GM21381 (cell line): ENCODE measurements around the gene SFI1.
A peak's percentile ranks its signal among the peaks of the same experiment; 100 is the strongest.
"Not testable (repeated sequence)": the region's sequence is repeated elsewhere in the genome, so short reads cannot be mapped to it uniquely, and the experiment has no call there.

Experiments used
- ATAC-seq: cut with Tn5 transposase; IDR thresholded peaks from one replicate; pipeline ENCODE4 v1.9.1; 2021; ENCODE audit warnings: mild to moderate bottlenecking, moderate library complexity; ENCODE audit not compliant: unreplicated experiment

Gene SFI1, protein sequence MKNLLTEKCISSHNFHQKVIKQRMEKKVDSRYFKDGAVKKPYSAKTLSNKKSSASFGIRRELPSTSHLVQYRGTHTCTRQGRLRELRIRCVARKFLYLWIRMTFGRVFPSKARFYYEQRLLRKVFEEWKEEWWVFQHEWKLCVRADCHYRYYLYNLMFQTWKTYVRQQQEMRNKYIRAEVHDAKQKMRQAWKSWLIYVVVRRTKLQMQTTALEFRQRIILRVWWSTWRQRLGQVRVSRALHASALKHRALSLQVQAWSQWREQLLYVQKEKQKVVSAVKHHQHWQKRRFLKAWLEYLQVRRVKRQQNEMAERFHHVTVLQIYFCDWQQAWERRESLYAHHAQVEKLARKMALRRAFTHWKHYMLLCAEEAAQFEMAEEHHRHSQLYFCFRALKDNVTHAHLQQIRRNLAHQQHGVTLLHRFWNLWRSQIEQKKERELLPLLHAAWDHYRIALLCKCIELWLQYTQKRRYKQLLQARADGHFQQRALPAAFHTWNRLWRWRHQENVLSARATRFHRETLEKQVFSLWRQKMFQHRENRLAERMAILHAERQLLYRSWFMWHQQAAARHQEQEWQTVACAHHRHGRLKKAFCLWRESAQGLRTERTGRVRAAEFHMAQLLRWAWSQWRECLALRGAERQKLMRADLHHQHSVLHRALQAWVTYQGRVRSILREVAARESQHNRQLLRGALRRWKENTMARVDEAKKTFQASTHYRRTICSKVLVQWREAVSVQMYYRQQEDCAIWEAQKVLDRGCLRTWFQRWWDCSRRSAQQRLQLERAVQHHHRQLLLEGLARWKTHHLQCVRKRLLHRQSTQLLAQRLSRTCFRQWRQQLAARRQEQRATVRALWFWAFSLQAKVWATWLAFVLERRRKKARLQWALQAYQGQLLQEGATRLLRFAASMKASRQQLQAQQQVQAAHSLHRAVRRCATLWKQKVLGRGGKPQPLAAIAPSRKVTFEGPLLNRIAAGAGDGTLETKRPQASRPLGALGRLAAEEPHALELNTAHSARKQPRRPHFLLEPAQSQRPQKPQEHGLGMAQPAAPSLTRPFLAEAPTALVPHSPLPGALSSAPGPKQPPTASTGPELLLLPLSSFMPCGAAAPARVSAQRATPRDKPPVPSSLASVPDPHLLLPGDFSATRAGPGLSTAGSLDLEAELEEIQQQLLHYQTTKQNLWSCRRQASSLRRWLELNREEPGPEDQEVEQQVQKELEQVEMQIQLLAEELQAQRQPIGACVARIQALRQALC

GRCh38 chr22:31496007-31496734 lies at the start of gene SFI1:
Gene SFI1 (plus strand): TSS chr22:31496536. CDS start chr22:31508285, 11,749 bp downstream.
- ATAC-seq, result peak; percentile 76

DNA sequence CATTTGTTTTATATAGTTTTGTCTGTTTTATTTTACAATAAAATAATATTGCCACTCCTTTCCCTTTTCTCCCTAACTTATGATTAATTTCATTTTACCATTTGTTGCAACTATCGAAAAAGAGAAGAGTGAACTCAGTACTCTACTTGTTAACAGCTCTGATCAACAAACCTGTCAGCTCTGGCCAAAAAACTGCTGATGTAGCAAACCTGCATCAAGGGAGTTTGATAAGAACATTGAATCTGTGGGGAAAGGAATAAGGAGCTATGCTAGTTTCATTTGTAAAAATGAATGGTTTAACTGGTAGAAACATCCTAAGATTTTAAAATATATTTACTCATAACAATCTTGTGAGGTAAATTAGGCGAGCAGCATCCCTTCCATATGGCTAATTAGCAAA lies 49.6 kb upstream of the SFI1 start:
- no peak for ATAC-seq

DNA sequence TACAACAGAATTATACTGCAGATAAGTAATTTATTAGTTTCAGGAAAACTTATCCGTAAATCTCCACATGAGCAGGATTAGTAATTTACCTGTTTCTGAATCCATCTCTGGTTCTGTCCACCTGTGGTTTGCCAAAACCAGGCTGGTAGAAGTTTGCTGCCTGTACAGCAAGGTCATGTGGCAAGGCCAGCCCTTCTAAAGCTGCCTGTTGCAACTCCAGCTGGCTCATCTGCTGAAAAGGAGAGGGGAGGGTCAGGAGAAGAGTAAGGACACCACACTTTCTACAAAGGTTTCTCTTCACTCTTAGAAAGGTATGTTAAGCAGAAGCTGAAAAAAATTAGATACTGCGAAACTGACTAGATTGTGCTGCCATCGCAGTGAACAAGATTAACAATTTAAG lies 49.0 kb upstream of the SFI1 start:
- ATAC-seq, result no peak

- no peak for ATAC-seq
Observed at GRCh38 chr22:31448382-31448781, 48.0 kb upstream of the SFI1 start.

DNA sequence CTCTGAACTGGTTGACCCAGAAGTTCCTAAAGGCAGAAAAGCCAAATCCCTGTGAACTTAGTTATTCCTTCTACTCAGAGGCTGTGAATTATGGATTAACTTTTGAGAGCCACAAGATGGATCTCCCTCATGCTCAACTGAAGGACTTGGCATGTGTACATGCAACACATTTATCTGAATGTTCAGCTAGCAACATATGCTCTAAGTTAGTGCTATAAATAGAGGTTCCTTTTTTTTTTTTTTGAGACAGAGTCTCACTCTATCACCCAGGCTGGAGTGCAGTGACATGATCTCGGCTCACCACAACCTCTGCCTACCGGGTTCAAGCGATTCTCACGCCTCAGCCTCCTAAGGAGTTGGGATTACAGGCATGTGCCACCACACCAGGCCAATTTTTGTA lies 46.8 kb upstream of the SFI1 start:
- no peak for ATAC-seq

GRCh38 chr22:31451709-31452571 lies 44.4 kb upstream of the SFI1 start:
- ATAC-seq, result no peak

DNA sequence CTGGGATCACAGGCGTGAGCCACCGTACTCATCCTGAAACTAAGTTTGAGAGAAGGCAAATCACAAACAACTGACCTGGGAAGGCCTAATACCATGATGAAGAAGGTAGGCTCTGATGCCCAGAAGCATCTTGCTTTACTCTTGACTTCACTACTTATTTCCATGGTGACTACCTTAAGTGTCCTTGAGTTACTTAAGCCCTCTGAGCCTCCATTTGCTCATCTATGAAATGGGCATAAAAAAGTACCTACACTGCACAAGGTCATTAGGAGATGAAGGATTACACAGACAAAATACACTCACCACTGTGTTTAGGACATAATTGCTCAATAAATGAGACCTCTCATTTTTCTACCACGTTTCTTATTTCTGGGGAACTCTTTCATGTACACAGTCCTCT lies 34.6 kb upstream of the SFI1 start:
- no peak for ATAC-seq

DNA sequence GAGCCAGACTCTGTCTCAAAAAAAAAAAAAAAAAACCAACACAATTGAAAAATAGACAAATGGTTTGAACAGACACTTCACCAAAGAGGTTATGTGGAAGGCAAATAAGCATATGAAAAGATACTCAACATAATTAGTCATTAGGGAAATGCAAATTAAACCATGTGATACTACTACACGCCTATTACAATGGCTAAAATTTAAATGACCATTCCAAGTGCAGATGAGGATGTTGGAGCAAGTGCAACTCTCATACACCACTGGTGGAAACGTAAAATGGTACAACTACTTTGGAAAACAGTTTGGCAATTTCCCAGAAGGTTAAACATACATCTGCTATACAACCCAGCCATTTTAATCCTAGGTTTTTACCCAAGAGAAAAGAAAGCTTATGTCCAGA lies 31.0 kb upstream of the SFI1 start:
- ATAC-seq, result no peak

DNA sequence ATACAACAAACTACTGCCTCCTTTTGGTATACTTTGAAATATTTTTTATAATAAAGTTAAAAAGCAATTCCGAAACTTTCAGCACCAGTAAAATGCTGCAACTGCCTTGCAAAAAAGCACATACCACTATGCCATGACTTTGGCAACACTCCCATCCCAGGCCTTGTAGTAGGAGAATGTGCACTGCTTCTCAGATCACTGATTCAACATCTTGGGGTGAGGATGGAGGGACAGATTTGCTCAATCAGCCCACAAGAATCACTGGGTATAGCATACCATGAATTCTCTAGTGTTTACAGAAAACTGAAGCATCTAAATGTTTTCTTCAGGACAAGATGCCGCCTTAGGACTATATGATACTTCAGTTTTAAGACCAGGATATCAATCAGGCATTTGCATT lies 21.6 kb upstream of the SFI1 start:
- ATAC-seq, result no peak

DNA sequence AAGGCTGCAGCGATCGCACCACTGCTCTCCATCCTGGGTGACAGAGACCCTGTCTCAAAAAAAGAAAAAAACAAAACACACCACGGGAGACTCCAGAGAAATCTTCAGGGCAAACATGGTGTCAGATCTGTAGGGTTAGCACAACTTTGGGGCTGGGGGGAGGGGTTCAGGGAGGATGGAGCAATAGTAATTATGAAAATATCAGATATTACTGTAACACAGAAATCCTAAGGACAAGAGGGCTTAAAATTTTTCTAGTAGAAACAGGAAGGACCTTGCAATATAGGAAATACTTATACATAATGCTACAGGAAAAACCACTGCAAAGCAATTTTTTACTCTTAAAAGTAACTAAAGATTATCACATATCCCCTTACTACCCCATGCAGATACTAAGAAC lies 20.5 kb upstream of the SFI1 start:
- no peak for ATAC-seq

DNA sequence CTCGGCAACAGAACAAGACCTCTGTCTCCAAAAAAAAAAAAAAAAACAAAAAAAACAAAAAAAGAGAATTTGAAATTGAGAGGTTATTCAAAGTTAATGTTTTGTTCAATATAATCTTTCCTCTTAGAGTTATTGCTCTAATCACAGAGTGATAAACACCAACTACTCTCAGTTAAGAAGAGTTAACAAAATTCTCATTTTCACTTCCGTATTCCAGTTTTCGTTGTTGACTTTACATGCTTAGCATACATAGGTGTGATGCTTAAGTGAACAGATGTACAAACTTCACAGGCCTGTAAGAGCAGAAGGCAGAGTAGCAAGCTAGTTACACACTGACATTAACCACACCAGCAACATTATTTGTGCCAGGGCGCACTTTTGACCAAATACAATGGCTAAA lies 19.0 kb upstream of the SFI1 start:
- ATAC-seq, result peak; percentile 74

GRCh38 chr22:31481129-31481528 lies 15.2 kb upstream of the SFI1 start:
- no peak for ATAC-seq

GRCh38 chr22:31482470-31482869 lies 13.9 kb upstream of the SFI1 start:
- not testable (repeated sequence) for ATAC-seq

- ATAC-seq, result not testable (repeated sequence)
Observed at GRCh38 chr22:31486369-31486768, 10.0 kb upstream of the SFI1 start.

GRCh38 chr22:31486951-31487350 lies 9.4 kb upstream of the SFI1 start:
- no peak for ATAC-seq

DNA sequence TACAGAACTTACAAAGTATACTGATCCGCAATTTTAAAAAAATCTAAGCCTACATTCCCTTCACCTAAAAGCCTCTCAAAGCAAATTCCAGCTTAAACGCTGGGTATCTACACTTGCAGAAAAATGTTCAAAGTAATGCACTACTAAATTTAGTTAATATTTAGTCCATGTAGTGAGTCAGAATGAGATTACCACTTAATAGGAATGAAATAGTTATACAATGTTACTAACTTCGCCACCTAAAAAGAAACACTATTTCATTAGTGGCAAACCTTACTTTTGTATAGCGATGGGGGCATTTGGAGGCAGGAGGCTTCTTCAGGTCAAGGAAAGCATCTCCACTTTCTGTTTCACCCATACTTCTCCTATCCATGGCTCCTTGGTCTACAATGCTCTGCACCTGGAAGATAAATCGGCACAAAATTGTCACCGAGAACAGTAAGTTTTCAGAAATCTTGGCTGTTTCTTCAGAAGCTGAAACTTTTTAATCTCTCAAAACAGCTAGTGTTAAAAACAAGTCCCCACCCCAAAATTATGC lies 7.9 kb upstream of the SFI1 start:
- no peak for ATAC-seq

DNA sequence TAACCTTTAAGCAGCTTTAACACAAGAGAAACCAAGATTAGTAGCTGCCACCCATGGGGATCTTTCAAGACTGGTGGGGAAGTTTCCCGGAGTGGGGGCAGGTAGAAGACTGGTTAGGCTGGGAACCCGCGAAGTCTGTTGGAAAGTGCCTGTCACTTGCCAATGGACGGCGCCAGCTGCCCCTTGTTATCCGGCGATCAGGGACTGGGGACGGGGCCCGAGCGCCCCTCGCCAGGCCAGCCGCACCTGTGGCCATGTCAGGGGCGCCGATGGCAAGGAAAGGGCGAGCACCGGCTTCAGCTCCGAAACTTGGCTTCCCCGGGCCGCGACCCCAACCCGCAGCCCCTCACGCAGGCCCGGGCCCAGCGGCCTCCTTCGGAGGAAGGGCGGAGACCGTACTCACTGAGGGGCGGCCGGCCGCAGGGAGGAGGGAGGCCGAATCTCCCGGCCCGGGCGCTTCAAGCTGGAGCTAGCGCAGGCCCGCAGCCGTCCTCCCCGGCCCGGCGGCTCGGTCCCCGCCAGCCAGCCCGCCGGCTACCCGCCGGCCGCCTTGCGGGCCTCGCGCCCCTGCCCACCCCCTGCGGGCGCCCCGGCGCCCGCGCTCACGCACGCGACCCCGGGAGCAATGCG lies 7.2 kb upstream of the SFI1 start:
- ATAC-seq, result peak; percentile 7

DNA sequence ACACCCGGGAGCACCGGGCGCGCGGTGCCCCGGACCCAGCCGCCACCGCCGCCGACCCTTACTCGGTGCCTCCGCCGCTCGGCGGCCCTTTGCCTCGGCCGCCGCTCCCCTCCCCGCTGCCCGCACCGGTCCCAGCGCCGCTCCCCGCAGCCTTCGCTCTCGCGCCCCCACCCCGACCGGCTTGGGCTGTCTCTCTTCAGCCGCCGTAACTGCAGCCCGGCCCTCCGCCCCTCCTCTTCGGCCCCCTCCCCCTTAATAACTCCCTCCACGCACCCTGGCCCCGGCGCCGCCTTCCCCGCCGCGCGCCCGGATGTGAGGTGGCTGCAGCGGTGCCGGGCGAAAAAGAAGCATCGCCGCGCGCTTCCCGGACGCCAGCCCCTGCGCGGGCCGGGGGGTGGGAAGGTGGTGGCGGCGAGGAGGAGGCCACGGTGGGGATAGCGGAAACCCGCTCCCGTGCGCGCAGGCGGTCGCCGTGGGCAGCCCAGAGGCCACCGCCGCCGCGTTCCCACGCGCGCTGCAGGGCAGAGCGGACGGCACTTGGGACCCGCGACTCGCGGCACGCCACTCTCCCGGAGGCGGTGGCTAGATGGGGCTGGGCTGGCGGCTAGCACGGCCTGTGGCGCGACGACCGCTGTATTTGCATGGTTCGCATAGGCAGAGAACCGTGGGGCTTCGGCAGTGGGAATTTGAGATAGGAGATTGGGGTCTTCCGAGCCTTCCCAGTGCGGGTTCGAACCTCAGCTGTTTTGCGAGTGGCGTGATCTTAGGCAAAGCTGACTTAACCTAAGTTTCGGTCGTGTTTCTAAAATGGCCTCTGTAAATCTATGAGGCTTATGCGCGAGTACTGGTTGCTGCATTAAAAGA lies 6.5 kb upstream of the SFI1 start, which contains the start of gene EIF4ENIF1:
EIF4ENIF1 (minus strand) TSS at position 211 of the 864 bp plus-strand sequence. CDS start 1,124 bp downstream, outside the sequence.
- peak; percentile 35 for ATAC-seq
